Limb (tissue), 2 donors: ENCODE results near the gene NAPA.

Experiments
- DNase-seq, 2 donors: peaks; one replicate each; pipeline ENCODE4 v3.0.0-alpha.2; 2016; ENCODE audit errors: extremely low spot score in 2 of 2

Gene NAPA

DNA sequence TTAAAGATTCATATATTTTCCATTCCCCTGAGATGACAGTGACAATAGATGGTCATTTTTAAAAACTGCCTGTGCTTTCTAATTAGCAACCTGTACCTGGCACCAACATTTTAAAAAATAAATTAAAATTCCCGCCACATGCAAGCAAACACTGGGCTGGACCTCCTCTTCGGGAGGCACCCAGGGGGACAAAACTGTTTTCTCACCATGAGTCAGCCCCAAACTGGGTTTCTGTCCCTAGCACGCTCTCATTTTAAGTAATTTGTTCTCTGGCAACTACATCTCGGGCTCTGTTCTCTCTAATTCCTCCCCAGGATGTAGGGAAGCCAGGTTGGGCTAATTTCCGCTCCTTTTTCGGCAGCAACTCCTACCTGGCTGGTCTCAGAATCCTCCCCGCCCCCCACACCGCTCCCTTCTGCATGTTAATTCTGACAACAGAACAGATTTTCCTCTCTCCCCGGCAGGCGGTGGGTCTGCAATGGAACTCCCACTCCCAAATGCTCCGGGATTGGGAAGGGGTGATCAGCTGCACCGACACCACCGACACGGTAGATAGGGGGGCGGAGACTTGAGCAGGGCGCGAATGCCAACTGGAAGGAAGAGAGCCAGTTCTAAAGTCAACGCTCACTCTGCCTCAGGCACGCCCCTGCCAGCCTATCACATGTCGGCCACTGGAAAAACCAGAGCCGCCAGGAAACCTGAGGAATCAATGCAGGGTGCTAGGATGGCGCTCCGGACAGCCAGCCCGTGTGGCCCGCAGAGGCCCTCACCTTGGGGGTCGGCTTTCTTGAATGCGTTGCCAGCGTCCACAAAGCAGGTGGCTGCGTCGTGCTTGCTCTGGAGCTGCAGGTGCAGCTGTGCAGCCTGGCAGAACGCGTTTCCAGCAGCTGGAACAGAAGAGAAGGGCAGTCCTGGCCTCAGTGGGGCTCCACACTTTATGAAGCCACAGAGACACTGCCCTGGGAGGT is 14.7 kb downstream of the NAPA start:
- DNase-seq, result no peak

DNA sequence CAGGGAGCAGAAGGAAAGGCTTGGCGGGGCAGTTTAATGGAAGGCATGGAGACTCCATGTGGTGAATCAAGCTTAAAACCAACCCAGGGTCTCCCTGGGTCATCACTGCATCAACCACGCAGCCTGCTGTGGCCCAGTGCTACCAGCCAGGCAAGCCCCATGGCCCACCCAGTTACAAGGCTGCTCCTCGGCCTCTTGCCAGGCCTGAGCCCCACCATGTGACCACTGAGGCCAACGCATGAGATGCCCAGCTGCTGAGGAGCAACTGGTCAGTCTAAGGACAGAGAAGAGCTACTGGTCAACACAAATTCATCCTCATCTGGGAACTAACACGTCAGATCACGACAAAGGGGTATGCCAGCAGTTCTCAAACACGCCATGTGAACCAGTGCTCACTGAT is 15.5 kb downstream of the NAPA start:
- DNase-seq, result no peak

DNA sequence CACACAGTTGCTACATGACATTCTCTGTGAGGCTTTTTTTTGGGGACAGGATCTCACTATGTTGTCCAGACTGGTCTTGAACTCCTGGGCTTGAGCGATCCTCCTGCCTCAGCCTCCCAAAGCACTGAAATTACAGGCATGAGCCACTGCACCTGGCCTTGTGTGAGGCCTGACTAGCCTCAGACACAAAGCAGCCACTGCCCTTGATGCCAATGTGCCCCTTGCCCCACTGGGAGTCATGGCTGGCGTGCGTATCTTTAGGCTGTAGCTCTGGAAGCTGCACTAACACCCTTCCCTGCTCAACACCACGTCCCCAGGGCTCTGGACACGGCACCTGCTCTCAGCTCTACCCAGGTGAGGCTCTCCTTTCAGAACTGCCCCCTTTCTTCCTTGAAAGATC is 16.3 kb downstream of the NAPA start:
- no peak for DNase-seq

DNA sequence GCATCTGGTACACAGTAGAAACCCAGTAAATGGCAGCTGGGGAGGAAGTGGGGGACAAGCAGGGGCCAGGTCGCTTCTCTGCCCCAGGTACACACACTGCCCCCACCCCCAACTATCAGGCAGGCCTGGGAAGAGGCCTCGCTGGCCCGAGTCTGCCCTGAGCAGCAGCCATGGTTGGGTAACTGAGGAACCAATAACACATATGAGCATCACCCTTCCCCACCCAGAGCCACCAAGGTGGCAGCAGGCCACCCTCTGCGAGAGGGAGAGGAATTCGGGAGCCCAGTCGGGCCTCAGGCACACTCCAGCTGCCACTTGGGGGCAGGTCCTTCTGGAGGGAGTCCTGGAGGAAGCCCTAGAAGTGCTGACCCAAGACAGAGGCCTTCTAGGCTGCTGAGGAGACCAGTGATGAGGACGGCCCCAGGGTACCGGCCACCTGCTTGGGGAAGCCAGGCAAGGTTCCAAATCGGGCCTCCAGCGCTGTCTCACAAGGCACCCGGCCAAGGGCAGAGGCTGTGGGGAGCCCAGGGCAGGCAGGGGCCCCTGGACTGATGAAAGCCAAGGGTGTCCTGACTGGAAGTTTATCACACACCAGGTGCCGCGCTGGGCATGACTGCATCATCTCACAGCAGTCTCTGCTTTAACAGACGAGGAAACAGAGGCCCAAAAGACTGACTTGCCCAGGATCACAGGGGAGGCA is 16.9 kb downstream of the NAPA start:
- no peak for DNase-seq

DNA sequence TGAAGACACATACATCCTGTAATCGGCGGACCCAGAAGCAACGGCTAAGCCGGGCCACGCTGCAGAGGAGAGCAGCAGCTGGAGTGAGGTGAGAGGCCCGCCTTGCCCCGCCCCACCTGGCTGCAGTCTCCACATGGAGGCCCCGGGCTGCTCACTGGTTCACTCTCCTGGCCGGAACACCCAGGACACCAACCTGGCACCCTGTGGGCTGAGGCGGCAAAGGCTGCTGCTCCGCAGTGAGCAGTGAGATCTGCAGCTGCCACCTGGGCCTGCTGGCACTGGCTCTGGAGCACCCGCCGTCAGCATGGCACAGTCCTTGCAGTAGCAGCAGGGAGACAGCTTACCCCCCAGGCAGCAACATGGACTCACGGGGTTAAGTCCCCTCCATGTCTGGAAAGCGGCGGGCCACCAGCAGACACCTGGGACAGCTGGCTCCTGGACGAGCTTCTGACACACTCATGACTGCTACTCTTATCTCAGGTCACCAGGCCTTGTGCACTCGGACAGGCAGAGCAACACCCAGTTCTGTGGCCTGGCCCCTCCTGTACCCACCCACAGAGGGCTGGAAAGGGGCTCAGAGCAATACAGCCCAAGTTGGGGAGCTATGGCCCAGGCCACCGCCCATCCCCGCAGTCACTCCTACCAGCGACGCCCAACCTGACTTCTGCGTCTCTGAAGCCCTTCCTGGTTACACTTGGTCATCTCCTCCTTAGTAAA is 17.7 kb downstream of the NAPA start:
- no peak for DNase-seq

DNA sequence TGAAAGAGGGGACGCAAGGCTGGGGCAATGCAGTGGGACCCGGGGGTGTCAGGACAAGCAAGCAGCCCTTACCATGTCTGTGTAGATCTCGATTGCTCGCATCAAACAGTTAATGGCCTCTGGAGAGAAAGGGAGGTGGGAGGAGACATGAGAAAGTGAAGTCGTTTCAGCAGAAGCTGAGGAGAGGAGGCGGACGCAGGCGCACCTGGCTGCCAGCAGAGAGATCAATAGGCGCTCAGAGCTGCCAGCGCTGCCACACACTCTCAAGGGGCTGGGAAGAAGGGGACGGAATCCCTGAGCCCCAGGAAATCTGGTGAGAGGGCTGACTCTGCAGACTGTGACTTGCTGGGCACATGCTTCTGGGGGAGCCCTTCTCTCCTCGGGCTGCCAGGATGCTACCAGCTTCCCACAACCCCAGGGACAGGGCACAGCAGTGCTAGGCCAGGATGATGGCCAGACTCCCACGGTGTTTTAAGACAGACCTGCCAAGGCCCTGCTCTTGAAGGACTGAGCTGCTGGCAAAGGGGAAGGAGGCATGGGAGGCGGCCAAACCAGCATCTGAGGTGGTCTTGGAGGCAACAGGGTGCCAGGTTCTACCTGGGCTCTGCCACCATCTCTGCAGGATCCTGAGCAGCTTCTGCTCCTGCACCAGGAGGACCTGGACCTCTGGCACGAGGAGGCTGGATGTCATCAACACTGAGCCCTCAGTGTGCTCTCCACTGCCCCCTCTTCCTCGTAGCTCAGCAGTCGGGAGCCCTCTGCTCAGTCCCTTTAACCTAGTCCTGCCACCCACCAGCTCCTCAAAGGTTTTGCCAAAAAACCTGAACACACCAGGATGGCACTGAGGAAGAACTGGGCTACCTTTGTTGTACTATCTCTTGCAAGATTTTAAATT is 19.1 kb downstream of the NAPA start:
- DNase-seq, result no peak

DNA sequence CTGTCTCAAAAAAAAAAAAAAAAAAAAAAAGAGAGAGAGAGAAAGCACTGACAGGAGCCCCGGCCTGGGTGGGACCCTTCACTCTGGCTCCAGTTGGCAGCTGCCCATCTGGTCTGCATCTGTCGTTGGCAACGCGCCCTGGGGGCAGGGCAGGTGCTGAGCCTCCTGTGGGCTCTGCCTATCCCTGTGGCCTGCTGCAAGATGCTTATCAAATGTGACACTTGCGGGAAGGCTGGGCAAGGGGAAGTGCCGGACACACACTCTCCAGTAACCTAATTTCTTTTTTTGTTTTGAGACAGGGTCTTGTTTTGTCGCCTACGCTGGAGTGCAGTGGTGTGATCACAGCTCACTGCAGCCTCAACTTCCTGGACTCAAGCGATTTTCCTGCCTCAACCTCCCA is 20.1 kb downstream of the NAPA start:
- peak; percentile 48 to 68 for DNase-seq

DNA sequence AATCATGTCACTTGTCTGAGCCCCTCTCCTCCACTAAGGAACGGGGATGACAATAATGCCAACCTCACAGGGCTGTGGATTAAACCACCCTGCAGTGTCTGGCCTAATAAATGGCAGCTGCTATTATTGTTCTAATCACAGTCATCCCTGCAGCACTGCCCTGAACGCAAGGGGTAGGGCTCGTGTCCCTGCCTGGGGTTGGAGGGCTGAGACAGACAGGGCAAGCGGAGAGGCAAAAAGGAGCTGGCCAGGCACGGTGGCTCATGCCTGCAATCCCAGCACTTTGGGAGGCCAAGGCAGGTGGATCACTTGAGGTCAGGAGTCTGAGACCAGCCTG is 20.7 kb downstream of the NAPA start:
- DNase-seq, result no peak

DNA sequence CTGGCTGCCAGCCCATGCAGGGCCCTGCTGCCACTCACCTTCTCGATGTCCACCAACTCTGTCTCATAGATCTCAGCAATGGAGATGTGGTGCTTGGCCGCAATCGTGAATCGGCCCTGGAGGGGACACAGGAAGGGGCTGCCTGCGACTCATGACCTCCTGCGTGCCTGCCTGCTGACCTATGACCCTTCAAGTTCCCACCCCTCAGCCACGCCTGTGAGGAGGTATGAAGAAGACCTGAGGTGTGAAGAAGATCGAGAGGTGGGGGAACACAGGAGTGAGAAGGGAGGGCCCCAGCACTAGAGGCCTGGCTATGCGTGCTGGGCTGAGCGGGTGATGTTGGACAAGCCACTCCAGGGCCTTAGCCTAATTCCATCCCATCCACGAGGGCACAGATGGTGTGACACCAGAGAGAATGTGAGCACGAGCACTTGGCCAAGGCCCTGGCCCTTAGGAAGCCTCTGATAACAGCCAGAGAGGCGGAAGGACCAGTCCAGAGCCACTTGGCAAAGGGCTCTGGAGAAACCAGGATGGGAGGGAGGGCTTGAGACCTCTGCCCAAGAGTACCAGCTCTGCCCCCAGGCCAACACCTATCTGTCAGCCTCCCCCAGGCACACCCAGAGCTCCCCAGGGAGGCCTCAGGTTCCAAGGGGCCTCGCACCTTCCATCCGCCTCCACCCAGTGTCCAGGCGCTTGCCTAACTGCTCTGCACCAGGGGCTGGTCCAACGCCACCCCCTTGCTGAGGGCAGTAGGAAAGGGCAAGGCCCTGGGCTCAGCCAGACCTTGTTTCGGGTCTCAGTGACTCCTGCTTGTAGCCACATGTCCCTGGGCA is 21.3 kb downstream of the NAPA start:
- DNase-seq, result no peak

DNA sequence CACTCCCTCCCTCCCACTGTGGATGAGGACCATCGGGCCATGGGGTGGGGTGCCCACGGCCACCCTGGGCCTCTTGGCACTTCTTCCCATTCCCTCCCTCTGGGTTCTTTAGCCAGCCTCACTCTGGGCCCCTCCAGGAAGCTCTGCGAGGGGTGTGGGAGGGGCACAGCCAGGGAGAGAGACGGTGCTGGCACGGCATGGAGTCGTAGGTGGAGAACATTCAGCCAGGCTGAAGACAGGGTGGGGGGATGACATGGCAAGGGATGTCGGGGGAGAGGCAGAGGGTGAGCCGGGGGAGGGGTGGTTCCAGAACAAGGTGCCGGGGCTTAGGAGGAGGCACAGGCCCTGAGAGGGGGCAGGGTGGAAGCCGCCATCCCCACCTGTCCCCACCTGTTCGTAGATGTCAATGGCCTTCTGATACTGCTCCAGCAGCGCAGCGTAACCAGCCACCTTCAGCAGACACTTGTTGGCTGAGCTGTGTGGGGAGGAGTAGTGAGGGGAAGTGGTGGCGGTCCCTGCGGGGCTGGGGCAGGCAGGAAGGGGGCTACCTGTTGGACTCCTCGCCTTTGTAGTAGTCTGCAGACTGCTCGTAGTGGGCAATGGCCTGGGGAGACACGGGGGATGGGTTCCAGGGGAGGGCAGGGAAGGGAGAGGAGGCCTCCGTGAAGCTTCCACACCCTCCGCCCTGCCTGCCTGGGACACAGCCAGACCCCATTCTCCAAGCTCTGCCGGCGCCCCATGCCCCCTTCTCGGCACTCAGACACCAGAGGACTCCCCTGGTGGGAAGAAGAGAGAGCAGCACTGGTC is 22.1 kb downstream of the NAPA start:
- DNase-seq, result no peak

DNA sequence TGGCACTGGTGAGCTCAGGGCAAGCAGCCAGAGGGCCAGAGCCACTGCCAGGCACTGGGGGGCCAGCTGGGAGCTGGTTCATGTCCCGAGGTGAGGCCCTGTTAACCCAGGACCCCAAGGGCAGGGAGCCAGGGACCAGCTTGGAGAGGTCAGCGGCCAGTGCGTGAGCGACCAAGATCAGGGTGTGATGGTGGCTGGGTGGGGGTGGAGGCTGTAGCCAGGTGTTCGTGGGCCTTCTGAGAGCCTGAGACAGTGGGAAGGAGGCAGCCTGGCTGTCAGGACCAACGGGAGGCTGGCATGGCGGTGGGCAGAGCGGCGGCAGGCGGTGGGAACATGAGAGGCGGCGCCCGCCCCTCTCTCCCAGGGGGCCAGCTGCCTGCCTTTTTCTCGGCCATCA is 22.7 kb downstream of the NAPA start:
- no peak for DNase-seq

DNA sequence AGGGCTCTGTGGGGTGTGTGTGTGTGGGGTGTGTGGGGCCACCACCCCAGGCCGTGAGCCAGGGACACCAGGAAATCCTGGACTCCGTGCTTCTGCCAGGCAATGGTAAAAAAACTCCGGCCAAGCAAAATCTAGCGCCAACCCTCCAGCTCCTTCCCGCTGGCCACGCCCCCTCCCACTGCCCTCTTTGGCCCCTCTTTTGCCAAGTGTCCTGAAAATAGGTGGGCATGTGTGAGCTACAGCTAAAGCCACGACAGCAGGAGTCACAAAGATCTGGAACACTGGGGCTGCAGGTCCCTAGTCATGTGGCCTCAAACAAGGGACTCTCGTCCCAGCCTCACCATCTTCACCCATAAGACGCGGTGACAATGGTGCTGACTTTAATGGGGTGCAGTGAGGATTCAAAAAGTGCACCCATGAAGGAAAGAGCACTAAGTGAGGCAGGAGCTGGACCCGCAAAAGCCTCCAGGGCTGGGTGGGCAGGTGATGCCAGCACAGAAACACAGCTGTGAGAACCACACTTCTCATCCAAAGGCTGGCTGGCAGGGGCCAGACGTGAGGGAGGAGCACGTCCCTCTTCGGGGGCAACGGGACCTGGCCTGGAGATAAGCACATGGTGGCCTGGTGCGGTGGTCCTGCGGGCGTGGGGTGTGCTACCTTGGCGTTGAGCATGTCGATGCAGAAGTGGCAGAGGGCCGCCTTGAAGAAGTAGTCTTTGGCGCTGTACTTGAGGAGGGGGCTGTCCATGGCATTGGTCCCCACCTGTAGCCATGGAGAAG is 23.3 kb downstream of the NAPA start:
- DNase-seq, result no peak

DNA sequence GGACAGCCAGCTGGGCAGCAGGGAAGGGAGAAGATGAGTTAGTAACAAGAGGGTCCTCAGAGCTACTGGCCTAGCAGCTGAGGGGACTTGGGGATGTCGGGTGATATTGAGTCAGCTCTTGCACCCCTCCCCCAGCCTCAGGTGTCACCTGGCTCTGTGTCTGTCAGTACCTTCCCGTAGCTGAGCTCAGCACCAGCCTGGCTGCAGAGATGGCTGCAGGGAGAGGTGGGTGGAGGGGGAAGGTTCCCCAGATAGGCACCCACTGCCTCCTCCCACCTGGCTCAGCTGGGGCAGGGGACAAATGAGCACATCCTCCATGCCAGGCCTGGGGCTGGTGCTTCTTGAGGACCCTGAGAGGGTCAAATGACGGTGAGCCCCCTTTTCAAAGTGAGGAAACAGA is 24.0 kb downstream of the NAPA start:
- DNase-seq, result no peak

DNA sequence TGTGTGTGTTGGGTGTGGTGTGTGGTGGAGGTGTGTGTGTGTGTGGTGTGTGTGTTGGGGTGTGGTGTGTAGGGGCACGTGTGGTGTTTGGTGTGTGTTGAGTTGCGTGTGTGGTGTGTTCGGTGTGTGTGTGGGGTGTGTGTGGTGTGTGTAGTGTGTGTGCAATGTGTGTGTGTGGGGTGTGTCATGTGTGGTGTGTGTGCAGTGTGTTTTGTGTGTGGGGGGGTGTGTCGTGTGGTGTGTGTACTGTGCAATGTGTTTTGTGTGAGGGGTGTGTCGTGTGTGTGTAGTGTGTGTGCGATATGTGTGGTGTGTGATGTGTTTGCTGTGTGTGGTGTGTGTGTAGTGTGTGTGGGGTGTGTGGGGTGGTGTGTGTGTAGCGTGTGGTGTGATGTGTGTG is 24.8 kb downstream of the NAPA start:
- DNase-seq, result no peak

DNA sequence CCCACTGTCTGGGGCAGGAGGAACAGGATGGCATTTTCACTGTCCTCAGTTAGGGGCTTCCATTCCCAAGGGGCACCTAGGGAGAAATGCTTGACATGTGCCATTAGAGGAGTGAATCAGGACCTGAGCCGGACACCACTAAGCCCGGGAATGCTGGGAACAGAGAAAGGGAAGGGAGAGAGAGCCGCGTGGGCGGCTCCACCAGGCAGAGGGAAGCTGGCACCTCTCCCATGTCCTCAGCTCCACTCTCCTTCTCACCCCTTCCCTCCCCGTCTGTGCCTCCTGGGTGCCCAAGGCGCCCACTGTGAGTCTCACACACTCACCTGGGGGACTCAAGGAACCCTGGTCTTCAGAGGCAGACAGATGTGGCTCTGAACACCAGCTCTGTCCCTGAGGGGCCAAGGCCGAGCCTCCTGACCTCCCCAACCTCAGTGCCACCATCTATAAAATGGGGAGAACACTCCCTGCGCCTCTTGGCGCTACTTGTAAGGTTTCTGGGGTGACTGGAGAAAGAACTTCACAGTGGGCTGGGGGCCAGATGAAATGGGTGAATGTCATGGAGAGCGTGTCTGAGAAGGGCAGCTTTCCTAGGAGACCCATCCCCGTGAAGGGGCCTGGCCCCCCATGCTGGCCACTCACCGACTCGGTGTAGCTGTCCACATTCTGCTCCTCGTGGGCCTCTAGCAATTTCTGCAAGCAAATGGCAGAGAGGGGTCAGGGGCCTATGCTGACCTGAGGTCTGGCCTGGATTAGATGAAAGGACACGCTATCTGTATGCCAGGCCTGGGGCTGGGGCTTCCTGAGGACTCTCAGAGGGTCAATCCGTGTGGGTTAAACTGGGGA is 25.6 kb downstream of the NAPA start:
- no peak for DNase-seq

DNA sequence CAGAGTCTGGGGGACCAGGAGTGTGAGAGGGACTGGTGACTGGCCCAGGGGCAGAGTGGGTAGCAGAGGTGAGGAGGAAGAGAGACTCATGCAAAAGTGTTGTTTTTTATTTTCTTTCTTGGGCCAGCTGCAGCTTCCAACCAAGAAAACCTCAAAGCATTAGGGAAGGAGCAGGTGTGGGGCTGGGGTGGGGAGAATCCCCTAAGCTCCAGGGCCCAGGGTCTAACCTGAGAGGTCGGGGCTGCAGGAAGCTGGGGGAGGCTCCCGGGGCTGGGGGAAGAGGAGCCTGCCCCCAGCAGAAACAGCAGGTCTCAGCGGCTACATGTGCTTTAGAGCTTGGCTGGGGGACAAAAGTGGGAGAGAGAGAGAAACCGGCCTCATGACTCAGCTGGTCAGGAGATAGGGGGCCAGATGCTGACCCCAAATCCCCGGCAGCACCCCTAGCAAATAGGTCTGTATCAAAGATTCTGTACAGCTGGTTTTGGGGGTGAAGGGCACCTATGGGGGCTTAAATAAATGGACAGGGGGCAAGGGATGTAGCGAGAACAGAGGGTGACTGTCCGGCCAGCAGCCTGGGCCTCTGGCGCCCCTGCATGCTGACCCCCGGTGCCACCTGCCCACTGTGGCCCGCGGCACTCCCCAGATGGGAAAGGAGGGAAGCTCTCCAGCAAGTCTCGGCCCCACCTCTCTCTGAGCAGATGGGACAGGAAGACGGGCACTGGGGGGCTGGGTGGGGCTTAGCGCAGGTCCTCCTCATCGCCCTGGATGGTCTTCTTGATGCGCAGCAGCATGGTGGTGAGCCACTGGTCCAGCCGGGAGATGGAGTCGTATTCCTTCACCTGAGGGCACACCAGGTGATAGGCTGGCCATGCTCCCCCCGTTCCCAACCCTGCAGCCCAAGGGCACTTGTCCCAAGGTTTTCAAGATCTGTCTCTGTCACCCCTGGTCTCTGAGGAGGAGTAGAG is 27.0 kb downstream of the NAPA start:
- DNase-seq, result no peak

DNA sequence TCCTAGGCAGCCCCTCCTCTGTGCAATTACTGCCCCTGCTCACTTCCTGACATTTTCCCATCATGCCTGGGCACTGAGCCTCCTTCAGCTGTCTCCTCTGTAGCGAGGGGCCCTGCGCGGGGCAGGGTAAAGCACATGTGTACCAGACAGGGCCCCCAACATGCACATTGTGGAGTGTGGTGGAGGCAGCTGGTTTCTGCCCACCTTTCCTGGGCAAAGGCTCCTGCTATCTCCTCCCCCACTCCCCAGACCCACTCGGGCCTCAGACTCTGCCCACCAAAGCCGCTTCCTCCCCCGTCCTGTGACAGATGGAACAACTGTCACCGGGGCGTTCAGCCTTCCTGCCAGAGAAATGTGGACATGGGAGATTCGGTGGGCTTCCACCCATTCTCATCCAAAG is 28.0 kb downstream of the NAPA start:
- DNase-seq, result no peak
